ENCODE data around the gene MNT.

Gene MNT

DNA sequence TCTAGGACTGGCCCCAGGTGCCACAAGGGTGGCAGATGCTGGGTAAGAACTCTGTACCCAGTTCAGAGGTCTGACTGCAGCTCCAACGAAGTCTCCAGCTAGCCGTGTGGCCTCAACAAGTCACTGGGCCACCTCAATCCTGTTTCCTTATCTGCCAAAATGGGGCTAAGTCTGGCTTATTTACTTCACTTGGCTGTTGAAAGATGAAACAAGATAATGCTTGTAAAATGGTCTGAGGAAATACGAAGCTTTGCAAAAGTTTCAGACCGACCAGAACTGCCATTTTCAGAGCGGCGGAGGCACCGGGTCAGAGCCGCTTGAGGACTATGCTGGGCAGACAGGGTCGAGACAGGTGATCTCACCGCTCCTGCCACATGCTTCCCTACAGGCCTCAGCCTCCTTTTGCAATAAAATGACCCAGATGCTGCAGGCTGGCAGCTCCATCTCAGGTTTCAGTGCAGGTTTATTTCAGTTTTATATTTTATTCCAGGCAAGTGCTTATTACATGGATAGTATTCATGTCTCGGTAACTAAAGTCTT lies 17.2 kb downstream of the MNT start:
- no peak for DNase-seq (ENCODE audit: extremely low read depth in 1 of 2, low read depth in 1 of 2)

DNA sequence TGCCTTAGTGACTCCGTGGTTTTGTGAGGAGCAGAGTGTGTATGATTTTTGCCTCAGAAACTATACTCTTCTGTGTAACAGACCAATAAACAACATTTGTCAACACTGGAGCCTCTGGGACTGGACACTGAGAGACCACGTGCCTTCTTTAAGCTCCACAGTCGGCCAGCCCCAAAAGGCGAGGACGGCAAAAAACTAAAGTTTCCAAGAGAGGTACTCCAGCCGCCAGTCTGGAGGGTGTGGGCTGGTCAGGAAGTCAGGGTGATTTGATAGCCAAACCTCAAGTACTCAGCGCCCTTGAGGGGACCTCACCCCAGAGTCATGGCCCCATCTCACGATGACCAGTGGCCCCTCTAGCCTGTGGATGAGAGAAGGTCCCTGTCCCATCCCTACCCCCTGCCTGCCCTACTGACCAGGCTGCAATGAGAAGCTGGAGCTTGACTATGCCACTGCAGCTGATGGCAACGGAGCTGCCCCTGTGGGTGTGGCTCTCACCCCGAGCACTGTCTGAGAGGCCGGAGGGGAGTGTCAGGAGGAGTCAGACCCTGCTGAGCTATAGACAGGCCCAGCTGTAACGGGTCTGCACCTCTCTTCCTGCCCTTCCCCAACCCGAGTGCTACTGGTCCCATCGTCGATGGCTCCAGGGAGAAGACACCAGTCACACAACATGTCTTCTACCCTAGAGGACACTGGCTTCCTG lies 19.8 kb downstream of the MNT start:
- no peak for DNase-seq (ENCODE audit: extremely low read depth in 1 of 2, low read depth in 1 of 2)

DNA sequence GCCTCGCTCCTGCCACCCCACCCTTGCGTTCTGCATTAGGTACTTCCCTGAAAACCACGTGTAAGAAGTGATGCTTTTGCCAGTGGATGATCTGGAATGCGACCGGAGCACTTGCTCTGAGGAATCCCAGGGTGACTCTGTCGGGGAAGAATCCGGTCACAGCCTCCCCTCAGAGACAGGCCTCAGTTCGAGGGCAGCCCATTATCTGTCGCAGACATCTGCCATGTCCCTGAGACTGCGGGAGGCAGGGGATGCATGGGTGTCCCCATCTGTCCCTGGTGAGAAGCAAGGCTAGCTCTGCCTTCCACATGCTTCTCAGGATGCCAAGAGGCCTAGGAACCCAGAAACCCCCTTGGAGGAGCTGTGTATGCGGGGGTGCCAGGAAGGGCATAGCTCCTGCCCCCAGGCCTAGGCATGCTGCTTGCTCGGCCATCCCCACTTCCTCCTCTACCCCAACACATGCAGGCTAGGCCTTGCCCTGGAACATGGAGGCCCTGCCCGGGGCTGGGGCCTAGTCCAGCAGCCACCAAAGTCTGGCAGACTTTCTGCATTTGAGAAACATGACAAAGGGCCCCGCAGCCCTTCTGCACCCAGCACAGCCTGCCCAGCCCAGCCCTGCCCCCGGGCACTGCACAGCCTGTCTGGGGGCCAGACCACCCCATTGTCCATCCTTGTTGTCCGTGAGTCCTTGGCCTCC lies 20.5 kb downstream of the MNT start:
- no peak for DNase-seq (ENCODE audit: extremely low read depth in 1 of 2, low read depth in 1 of 2)

DNA sequence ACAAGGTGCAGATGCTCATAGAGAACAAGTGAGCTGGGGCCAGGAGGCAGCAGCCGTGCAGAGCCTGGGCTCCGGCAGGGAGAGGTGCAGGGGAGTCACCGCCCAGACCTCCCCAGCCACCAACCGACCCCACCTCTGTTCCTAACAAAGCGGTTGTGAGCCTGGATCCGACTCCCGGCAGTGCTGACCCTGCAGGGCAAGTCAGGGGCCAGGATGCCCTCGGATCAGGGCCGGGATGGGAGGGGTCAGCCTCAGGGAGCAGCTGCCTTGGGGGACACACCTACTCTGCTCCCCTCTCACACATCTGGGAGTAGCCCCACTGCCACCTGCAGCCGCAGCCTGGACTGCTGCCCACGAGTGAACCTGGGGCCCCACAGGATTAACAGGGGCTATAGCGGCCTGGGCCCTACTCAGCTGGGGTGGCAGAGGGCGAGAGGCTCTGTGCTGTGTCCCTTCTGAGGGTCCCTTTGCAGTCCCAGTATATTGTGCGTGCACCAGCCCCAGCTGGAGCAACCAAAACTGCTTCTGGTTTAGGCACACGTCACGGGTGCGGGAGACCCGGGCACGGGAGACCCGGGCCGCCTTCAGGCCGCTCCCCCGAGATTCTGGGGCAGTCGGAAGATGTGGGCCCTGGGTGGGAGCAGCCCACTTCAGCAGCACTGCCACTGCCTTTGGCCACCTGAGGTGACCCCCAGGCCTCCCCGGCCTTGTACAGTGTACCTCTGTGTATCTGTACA lies 21.2 kb downstream of the MNT start:
- DNase-seq (ENCODE audit: extremely low read depth in 1 of 2, low read depth in 1 of 2): no peak

DNA sequence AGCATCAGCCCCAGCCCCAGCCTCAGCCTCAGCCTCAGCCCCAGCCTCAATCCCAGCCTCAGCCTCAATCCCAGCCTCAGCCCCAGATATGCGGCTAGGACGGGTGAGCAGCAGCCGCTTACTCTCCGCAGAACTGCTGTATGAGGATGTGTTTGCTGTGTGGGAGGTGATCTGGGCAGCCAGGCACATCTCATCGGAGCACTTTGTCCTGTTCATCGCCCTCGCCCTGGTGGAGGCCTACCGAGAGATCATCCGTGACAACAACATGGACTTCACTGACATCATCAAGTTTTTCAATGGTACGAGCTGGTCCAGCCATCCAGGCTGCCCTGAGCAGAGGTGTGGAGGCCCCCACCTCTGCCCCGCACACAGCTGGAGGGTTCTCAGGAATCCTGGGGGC lies 22.0 kb downstream of the MNT start:
- DNase-seq (ENCODE audit: extremely low read depth in 1 of 2, low read depth in 1 of 2): no peak

DNA sequence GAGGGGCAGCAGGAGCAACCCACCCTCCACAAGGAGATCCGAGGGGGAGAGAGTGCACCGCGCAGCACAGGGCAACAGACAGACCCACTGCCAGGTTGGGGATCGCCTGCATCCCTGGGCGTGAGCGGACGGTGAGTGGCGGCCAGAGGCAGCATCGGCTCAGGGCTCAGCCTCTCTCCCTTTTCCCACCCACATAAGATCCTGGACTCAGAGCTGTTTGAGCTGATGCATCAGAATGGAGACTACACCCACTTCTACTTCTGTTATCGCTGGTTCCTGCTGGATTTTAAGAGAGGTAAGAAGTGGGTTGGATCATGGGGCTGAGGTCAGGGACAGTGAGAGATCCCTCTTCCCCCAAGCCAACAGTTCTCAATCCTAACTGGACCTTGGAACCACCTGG lies 23.2 kb downstream of the MNT start:
- DNase-seq (ENCODE audit: extremely low read depth in 1 of 2, low read depth in 1 of 2): no peak

DNA sequence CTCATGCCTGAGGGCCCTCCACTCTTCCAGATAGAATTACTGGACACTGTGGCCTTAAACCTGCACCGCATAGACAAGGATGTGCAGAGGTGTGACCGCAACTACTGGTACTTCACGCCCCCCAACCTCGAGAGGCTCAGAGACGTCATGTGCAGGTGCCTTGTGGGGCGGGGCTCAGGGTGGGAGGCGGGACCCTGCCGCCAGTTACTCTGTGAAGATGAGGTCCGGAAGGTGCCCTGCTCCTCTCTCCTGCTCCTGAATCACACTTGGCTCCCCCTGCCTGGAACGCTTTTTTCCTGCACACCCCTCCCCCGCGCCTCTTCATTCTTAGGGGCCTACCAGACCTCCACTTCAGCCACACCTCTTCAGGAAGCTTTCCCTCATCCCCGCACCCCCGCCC lies 24.8 kb downstream of the MNT start:
- DNase-seq (ENCODE audit: extremely low read depth in 1 of 2, low read depth in 1 of 2): no peak

DNA sequence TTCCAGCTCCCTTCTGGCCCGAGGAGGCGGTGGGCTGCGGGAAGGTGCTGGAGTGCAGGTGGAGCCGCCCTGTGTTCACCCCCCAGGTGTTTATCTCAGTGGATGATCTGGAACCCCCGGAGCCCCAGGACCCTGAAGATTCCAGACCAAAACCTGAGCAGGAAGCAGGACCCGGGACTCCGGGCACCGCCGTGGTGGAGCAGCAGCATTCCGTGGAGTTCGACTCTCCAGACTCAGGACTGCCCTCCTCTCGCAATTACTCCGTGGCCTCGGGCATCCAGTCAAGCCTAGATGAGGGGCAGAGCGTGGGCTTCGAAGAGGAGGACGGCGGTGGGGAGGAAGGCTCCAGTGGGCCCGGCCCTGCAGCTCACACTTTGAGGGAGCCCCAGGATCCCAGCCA lies 25.5 kb downstream of the MNT start:
- no peak for DNase-seq (ENCODE audit: extremely low read depth in 1 of 2, low read depth in 1 of 2)

DNA sequence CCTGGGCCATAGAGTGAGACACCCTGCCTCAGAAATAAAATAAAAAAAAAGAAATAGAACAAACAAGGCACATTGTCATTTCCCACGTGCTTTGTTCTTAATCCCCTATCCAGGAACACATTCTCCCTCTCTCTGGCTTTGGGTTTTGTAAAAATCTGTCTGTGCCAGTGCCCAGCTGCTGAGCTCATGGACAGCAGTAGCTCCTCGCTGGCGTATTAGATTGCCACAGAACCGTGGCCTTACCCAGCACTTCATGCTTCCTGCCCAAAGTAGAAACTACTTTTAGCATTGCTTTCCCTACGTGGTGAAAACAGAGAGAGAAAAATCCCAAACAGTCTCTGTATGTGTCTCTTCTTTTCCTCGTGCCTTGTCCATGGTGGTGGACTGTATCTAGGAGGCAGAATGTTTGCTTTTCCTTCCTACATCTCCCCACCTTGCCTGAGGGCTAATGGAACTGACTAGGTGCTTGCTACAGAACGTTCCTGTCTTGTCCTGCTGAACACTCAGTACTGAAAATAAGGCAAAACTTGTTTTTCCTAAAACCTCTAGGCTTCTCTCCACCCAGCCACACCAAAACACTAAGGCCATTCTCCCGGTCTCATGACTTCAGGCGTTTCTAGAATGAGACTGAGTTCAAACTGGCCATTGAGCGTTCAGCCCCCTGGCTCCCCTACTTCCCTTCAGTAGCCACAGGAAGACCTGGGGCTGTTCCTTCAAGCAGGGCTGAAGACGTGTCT lies 26.1 kb downstream of the MNT start:
- DNase-seq (ENCODE audit: extremely low read depth in 1 of 2, low read depth in 1 of 2): no peak

DNA sequence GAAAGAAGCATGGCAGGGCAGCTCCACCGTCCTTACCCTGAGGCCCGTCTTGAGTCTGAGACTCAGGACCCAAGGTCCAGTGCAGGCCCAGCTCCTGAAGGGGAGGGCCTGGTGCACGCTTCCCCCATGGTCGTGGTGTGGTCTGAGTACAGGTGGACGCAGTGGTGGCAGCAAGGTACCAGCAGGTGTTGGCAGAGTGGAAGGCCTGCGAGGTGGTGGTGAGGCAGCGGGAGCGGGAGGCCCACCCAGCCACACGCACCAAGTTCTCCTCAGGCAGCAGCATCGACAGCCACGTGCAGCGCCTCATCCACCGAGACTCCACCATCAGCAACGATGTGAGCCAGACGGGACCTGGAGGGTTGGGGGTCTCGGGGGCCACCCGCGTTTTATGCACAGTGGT lies 27.7 kb downstream of the MNT start:
- DNase-seq (ENCODE audit: extremely low read depth in 1 of 2, low read depth in 1 of 2): no peak

DNA sequence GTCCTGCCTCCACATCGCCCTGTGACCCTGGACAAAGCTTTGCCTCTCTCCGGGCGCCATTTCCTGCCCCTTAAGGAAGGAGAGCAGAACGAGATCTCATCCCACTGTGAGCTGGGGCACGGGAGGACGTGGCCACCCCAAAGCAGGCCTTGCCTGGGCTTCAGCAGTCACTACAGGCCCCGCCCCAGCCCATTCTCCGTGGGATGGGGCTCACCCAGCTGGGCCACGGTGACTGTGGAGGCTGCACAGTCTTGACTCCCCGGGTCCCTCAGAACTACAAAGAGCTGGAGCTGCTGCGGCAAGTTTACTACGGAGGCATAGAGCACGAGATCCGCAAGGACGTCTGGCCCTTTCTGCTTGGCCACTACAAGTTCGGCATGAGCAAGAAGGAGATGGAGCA lies 28.2 kb downstream of the MNT start:
- no peak for DNase-seq (ENCODE audit: extremely low read depth in 1 of 2, low read depth in 1 of 2)

DNA sequence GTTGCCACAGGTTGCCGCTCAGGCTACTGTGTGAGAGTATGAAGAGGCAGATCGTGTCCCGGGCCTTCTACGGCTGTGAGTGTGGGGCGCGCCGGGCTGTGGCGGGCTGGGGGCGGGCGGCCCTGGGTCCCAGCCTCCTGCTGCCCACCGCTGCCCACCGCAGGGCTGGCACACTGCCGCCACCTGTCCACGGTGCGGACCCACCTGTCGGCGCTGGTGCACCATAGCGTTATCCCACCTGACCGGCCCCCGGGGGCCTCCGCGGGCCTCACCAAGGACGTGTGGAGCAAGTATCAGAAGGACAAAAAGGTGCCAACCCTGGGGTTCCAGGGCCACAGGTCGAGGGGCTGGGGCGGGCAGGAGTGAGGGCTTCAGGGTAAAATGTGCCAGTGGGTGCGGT lies 28.7 kb downstream of the MNT start:
- DNase-seq (ENCODE audit: extremely low read depth in 1 of 2, low read depth in 1 of 2): no peak

DNA sequence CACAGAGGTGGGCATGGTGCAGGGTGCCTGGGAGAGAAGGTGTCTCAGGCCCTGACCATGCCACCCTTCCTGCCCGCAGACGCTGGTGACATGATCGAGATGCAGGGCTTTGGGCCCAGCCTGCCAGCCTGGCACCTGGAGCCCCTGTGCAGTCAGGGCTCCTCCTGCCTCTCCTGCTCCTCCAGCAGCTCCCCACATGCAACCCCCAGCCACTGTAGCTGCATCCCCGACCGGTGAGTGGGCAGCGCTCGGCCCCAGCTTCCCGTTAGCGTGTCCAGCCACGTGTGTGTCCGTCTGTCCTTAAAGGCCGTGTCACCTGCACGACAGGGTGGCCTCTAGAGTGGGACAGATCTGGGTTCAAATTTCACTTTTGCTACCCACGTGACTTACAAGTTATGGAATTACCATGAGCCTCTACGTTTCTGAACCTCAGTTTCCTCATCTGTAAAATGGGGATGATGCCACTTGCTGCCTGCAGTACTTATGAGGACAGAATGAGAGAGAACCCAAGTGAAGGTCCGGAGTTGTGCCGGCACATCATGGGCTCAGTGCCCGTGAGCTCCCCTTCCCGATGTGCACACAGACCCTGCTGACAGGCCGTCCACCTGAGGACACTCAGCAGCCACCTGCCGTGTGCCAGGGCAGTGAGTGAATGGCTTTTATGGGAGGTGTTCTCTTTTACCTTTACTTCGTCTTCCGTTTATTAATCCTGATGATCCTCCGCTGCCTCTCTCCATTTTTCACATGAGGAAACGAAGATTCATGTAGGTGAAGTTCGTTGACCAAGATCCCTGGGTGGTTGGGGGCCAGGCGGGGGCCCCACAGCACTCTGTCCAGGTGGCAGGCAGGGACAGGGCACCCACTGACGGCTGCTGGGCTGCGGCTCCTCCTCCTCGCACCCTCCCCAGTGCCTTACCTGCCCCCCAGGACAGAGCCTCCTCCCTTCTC lies 29.4 kb downstream of the MNT start:
- DNase-seq (ENCODE audit: extremely low read depth in 1 of 2, low read depth in 1 of 2): no peak

DNA sequence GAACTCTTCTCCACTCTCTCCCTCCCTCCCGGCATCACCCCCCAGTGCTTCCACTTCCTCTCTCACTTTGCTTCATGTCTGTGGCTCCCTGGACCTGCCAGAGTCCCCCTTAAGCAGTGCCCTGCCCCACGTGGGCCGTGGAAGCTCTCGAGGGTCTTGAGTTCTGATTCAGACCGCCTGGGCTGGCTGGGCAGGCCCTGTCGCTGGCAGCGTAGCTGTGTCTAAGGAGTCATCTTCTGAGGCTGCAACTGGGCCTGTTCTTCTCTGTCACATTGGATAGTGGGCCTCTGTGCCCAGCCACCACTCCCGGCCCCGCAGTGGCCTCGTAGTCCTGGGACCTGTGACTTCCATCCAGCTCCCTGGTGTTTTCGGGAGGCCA lies 30.7 kb downstream of the MNT start:
- no peak for DNase-seq (ENCODE audit: extremely low read depth in 1 of 2, low read depth in 1 of 2)

DNA sequence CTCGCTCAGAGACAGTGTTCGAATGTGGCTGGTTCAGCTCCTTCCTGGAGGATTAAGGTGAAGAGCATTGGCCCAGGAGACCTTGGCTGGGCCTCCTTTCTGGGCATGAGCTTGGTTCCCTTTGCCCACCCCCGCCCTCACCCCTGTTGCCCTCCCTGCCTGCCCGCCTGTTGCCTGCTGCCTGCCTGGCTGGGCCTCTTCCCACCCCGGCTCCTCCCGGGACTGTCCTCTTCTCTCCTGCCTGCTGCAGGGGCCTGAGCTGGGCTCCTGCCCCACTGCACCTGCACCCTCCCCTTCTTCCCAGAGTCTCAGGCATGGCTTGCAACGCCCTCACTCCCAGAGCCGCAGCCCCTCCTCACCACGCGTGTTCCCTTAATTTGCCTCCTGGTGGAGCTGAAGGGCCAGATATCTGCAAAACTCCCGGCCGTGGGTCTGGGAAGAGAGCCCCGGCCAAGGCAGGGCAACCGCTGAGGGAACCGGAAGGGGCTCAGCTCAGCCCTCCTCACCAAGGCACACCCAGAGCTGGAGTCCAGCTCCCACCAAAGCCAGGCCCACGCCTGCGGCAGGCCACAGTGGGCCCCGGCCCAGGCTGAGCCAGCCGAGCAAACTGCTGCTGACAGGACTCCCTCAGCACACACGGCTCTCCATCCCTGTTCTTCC lies 31.2 kb downstream of the MNT start:
- DNase-seq (ENCODE audit: extremely low read depth in 1 of 2, low read depth in 1 of 2): no peak

DNA sequence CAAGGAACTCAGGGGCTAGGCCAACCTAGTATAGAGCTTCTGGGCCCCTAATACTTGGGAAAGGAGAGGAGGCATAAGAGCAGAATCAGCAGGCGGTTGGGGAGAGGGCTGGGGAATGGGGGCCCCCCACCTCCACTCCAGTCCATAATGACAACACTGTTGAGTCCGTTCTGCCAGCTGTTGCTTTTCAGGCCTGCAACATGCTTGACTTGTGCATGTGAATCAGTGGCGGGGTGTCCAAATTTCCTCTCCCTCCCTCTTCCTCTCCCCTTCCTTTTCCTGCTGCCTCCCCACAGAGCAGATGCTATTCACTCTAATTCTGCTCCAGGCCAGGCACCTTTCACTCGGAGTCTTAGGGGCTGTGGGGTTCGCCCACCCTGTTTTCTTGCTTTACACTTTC lies 31.8 kb downstream of the MNT start:
- no peak for DNase-seq (ENCODE audit: extremely low read depth in 1 of 2, low read depth in 1 of 2)

DNA sequence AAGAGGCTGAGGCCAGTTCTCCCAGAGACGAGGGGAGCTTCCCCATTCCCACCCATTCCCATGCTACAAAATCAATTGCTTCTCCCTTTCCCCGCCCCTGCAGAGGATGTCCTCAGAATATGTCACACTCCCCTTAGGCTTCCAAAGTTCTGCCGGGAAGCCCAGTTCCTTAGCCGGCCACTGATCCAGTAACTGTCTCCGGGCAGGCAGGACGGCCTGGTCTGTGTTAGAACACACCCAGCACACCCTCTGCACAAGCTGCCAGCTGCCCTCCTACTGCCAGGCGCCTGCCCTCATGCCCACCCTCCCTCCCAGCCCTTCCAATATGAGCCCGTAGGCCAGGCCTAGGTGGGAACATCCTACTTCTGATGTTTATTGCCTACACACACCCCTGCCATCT lies 32.5 kb downstream of the MNT start:
- no peak for DNase-seq (ENCODE audit: extremely low read depth in 1 of 2, low read depth in 1 of 2)

DNA sequence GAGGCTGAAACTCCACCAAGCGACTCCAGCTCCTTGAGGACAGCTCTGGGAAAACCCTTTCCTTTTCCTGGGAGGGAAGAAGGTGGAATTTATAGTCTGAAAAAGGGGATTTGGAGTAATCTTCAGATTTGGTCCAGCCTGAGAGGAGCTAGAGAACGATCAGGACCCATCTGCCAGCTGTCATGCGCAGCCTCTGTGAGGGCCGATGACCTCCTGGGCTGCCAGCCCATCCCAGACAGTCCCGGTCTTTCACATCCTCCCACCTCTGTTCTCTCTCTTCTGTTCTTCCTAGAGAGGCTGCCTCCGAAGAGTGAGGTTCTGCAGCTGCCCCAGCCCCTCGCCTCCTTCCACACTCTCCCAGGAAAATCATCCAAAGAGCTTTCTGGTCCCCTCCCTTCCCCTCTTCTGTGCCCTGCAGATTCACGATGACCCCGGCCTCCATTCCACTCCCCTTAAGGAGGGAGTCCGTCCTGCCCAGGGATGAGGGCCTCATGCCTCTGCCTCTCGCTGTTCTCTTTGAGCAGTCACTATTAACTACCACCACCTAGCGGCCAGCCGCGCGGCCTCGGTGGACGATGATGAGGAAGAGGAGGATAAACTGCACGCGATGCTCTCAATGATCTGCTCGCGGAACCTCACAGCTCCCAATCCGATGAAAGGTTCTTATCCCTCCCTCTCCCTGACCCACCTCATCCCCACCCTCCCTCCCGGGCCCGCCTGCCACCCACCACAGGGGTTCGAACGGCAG lies 33.9 kb downstream of the MNT start:
- no peak for DNase-seq (ENCODE audit: extremely low read depth in 1 of 2, low read depth in 1 of 2)

DNA sequence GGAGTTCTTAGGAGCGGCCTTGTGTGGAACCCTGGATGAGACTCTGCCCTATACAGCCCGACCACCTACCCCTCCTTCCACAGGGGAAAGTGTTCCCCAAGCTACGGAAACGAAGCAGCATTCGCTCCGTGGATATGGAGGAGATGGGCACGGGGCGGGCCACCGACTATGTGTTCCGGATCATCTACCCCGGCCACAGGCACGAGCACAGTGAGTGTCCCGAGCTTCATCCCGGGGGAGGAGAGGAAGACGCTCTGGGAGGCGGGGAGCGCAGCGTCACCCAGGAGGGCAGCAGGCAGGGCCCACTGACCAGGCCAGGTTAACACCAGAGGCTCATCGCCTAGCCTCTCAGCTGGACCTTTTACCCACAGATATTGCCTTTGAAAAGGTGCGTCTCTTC lies 35.7 kb downstream of the MNT start:
- DNase-seq (ENCODE audit: extremely low read depth in 1 of 2, low read depth in 1 of 2): no peak
